A673 (cell line): ENCODE measurements around the gene SLMAP. TPM values are rescaled to one million over a fixed set of nuclear protein-coding genes. Genes with fewer than 3 reads are reported as not detected.

ENCODE experiments used
- BruUV-seq: library from RNA; stranded (reverse); fragments of 400-500 nt; replicated peaks from 2 replicates; lab custom pipeline; 2021; lab: Mats Ljungman, UMichigan
- CTCF ChIA-PET: fragments of 300-600 bp; sonication (Branson Sonifier 250); formaldehyde crosslinking; loops from one replicate; lab custom pipeline; 2022; ENCODE audit warnings: antibody characterized with exemption; lab: Charles Lee
- POLR2A ChIA-PET: fragments of 300-600 bp; sonication (Branson Sonifier 250); formaldehyde crosslinking; loops from one replicate; lab custom pipeline; 2022; ENCODE audit warnings: antibody characterized with exemption; ENCODE audit not compliant: low non-redundant PET; lab: Charles Lee
- DNase-seq: peaks from one replicate; pipeline ENCODE4 v3.0.0-alpha.2; 2015; ENCODE audit warnings: low spot score
- H3K27ac ChIP-seq: fragments of 200-600 bp; sonication (generic); 2 replicates; pipeline ENCODE4 v1.5.1; 2016; ENCODE audit warnings: mixed run types, low read depth, mild to moderate bottlenecking, mixed read lengths, antibody characterized with exemption, low read length; ENCODE audit not compliant: poor library complexity, severe bottlenecking
- H3K27me3 ChIP-seq: fragments of 200-600 bp; sonication (generic); replicated peaks from 2 replicates; pipeline ENCODE4 v1.6.1; 2017; ENCODE audit warnings: mixed run types, low read depth, mild to moderate bottlenecking, mixed read lengths, antibody characterized with exemption, low read length; ENCODE audit not compliant: insufficient read depth, poor library complexity
- H3K36me3 ChIP-seq: fragments of 200-600 bp; sonication (generic); 2 replicates; pipeline ENCODE4 v1.6.1; 2016; ENCODE audit warnings: mixed run types, mild to moderate bottlenecking, mixed read lengths, antibody characterized with exemption, low read length; ENCODE audit not compliant: insufficient read depth, poor library complexity, severe bottlenecking
- H3K4me1 ChIP-seq: fragments of 200-600 bp; sonication (generic); 2 replicates; pipeline ENCODE4 v1.6.1; 2017; ENCODE audit warnings: mixed run types, mild to moderate bottlenecking, mixed read lengths, antibody characterized with exemption, low read length; ENCODE audit not compliant: insufficient read depth, poor library complexity, severe bottlenecking
- H3K4me3 ChIP-seq: fragments of 200-600 bp; sonication (generic); 2 replicates; pipeline ENCODE4 v1.5.1; 2016; ENCODE audit warnings: low read depth, mixed run types, mild to moderate bottlenecking, mixed read lengths, low read length; ENCODE audit not compliant: poor library complexity, severe bottlenecking
- H3K9me3 ChIP-seq: fragments of 200-600 bp; sonication (generic); 2 replicates; pipeline ENCODE4 v1.6.1; 2016; ENCODE audit warnings: mixed run types, low read depth, mild to moderate bottlenecking, mixed read lengths, antibody characterized with exemption, low read length; ENCODE audit not compliant: poor library complexity, severe bottlenecking
- CTCF ChIP-seq: fragments of 300-800, 200-600 bp; sonication (generic); conservative IDR thresholded peaks from 2 replicates; pipeline ENCODE4 v1.5.1; 2017; ENCODE audit warnings: low read depth, mild to moderate bottlenecking, antibody characterized with exemption, low read length, moderate library complexity, mixed read lengths
- EZH2 ChIP-seq: fragments of 200-600 bp; sonication (generic); IDR thresholded peaks from 2 replicates; pipeline ENCODE4 v1.6.1; 2017; ENCODE audit warnings: borderline replicate concordance, low read depth, mild to moderate bottlenecking, mixed read lengths, antibody characterized with exemption, low read length; ENCODE audit not compliant: poor library complexity, severe bottlenecking
- intact Hi-C: fragments of 100-400 bp; cut with micrococcal nuclease; formaldehyde crosslinking; loops from one replicate; pipeline ENCODE4 v1.10.0; 2022; ENCODE audit not compliant: unreplicated experiment
- total RNA-seq: library from RNA; stranded (reverse); gene quantifications from 2 replicates; pipeline ENCODE4 v1.2.3, GENCODE V29; 2021

SLMAP gene
- total RNA-seq, 1 experiment from 2014 or later = 32.4 TPM

- TF ChIP-seq EZH2 = no peak
- no peak for TF ChIP-seq CTCF
- ChIA-PET CTCF (no interaction called here), POLR2A (no interaction called here)
- H3K36me3 ChIP-seq = no peaks in the 10 kb centered on the region
- intact Hi-C loops = no loop called here
- peaks cover 4% of the 10 kb centered on the region for H3K4me1 ChIP-seq
- no TSS peak for BruUV-seq
- H3K27me3 ChIP-seq = no peaks in the 10 kb centered on the region
- H3K27ac ChIP-seq = no peak overlapping the region
- DNase-seq = no peak
- no peak overlapping the region for H3K4me3 ChIP-seq
- H3K9me3 ChIP-seq = no peaks in the 10 kb centered on the region
Measured at GRCh38 chr3:57733790-57734189, 22.3 kb upstream of the SLMAP start.

- no peaks in the 10 kb centered on the region for H3K9me3 ChIP-seq
- peaks cover 4% of the 10 kb centered on the region for H3K4me1 ChIP-seq
- ChIA-PET POLR2A (no interaction called here), CTCF (no interaction called here)
- H3K27ac ChIP-seq = no peak overlapping the region
- H3K36me3 ChIP-seq = no peaks in the 10 kb centered on the region
- intact Hi-C loops = no loop called here
- no peak for TF ChIP-seq EZH2
- TF ChIP-seq CTCF = no peak
- no peak for DNase-seq
- H3K27me3 ChIP-seq = no peaks in the 10 kb centered on the region
- no peak overlapping the region for H3K4me3 ChIP-seq
- BruUV-seq = no TSS peak
Measured at GRCh38 chr3:57735405-57735804, 20.7 kb upstream of the SLMAP start.

- ChIA-PET CTCF (no interaction called here), POLR2A (no interaction called here)
- intact Hi-C loops = no loop called here
- Histone ChIP-seq H3K27ac (no peak overlapping the region), H3K4me3 (no peak overlapping the region), H3K27me3 (no peaks in the 10 kb centered on the region), H3K9me3 (no peaks in the 10 kb centered on the region), H3K36me3 (no peaks in the 10 kb centered on the region), H3K4me1 (no peaks in the 10 kb centered on the region)
- DNase-seq = no peak
- TF ChIP-seq EZH2 (no peak), CTCF (no peak)
- no TSS peak for BruUV-seq
Measured at GRCh38 chr3:57737840-57738239, 18.3 kb upstream of the SLMAP start.
